H9 (cell line): ENCODE data around the gene MGLL. TPM values are rescaled to one million over a fixed set of nuclear protein-coding genes. Genes with fewer than 3 reads are reported as not detected.

Source experiments
- DNase-seq: peaks from one replicate; pipeline ENCODE4 v3.0.0-alpha.2; 2017
- H2AFZ ChIP-seq: one replicate; pipeline ENCODE4 v1.6.1; 2013; ENCODE audit warnings: mild to moderate bottlenecking, low read length, control low read depth, moderate library complexity
- H2AK5ac ChIP-seq: 2 replicates; pipeline ENCODE4 v1.6.1; 2013; ENCODE audit warnings: low read length, control low read depth, mixed read lengths; ENCODE audit not compliant: insufficient read length
- H2BK120ac ChIP-seq: one replicate; pipeline ENCODE4 v1.6.1; 2013; ENCODE audit warnings: low read depth, mild to moderate bottlenecking, low read length, control low read depth, inconsistent platforms; ENCODE audit not compliant: poor library complexity, severe bottlenecking
- H2BK12ac ChIP-seq: 2 replicates; pipeline ENCODE4 v1.6.1; 2013; ENCODE audit warnings: low read length, control low read depth, mixed read lengths, low read depth; ENCODE audit not compliant: insufficient read length
- H2BK15ac ChIP-seq: 2 replicates; pipeline ENCODE4 v1.6.1; 2013; ENCODE audit warnings: low read depth, low read length, control low read depth
- H2BK20ac ChIP-seq: one replicate; pipeline ENCODE4 v1.6.1; 2013; ENCODE audit warnings: low read depth, mild to moderate bottlenecking, low read length, control low read depth, inconsistent platforms; ENCODE audit not compliant: poor library complexity, severe bottlenecking
- H2BK5ac ChIP-seq: 2 replicates; pipeline ENCODE4 v1.6.1; 2013; ENCODE audit warnings: low read length, control low read depth, mixed read lengths; ENCODE audit not compliant: insufficient read length
- H3K14ac ChIP-seq: 2 replicates; pipeline ENCODE4 v1.6.1; 2013; ENCODE audit warnings: low read length, control low read depth; ENCODE audit not compliant: insufficient read depth
- H3K18ac ChIP-seq: 2 replicates; pipeline ENCODE4 v1.6.1; 2013; ENCODE audit warnings: low read depth, mild to moderate bottlenecking, mixed read lengths, low read length, control low read depth; ENCODE audit not compliant: insufficient read length
- H3K23ac ChIP-seq: 2 replicates; pipeline ENCODE4 v1.6.1; 2013; ENCODE audit warnings: low read length, control low read depth, mixed read lengths, low read depth; ENCODE audit not compliant: insufficient read length
- H3K23me2 ChIP-seq: 2 replicates; pipeline ENCODE4 v1.6.1; 2013; ENCODE audit warnings: low read depth, mild to moderate bottlenecking, mixed read lengths, low read length, control low read depth; ENCODE audit not compliant: insufficient read length, poor library complexity, severe bottlenecking
- H3K27ac ChIP-seq: 2 replicates; pipeline ENCODE4 v1.5.1; 2013; ENCODE audit warnings: low read length, control low read depth, mixed read lengths, low read depth; ENCODE audit not compliant: insufficient read length
- H3K27me3 ChIP-seq: 2 replicates; pipeline ENCODE4 v1.6.1; 2013; ENCODE audit warnings: low read length, control low read depth, inconsistent platforms; ENCODE audit not compliant: insufficient read depth
- H3K4ac ChIP-seq: 2 replicates; pipeline ENCODE4 v1.6.1; 2013; ENCODE audit warnings: low read depth, mild to moderate bottlenecking, control low read depth, inconsistent platforms, low read length, moderate library complexity
- H3K4me1 ChIP-seq: 2 replicates; pipeline ENCODE4 v1.6.1; 2013; ENCODE audit warnings: low read length, control low read depth, inconsistent platforms; ENCODE audit not compliant: insufficient read depth
- H3K4me2 ChIP-seq: 2 replicates; pipeline ENCODE4 v1.6.1; 2013; ENCODE audit warnings: low read length, control low read depth, mixed read lengths; ENCODE audit not compliant: insufficient read length, insufficient read depth
- H3K56ac ChIP-seq: 2 replicates; pipeline ENCODE4 v1.6.1; 2013; ENCODE audit warnings: low read depth, mild to moderate bottlenecking, mixed read lengths, low read length, control low read depth; ENCODE audit not compliant: insufficient read length
- H3K79me1 ChIP-seq: 2 replicates; pipeline ENCODE4 v1.6.1; 2013; ENCODE audit warnings: low read depth, mild to moderate bottlenecking, moderate library complexity, low read length, control low read depth, inconsistent platforms; ENCODE audit not compliant: insufficient read depth, poor library complexity, severe bottlenecking
- H3K79me2 ChIP-seq: 2 replicates; pipeline ENCODE4 v1.6.1; 2013; ENCODE audit warnings: low read length, control low read depth, inconsistent platforms; ENCODE audit not compliant: insufficient read depth
- H3K9ac ChIP-seq: 2 replicates; pipeline ENCODE4 v1.6.1; 2013; ENCODE audit warnings: low read length, control low read depth, mixed read lengths; ENCODE audit not compliant: insufficient read length; ENCODE audit errors: extremely low read depth
- H3K9me3 ChIP-seq: one replicate; pipeline ENCODE4 v1.6.1; 2013; ENCODE audit warnings: low read depth, low read length, inconsistent platforms; ENCODE audit not compliant: control insufficient read depth
- H3T11ph ChIP-seq: one replicate; pipeline ENCODE4 v1.6.1; 2013; ENCODE audit warnings: mild to moderate bottlenecking, low read length, control low read depth, inconsistent platforms
- H4K20me1 ChIP-seq: one replicate; pipeline ENCODE4 v1.6.1; 2013; ENCODE audit not compliant: control insufficient read depth, insufficient read length, insufficient read depth
- H4K5ac ChIP-seq: 2 replicates; pipeline ENCODE4 v1.6.1; 2013; ENCODE audit warnings: low read depth, mild to moderate bottlenecking, mixed read lengths, low read length, control low read depth; ENCODE audit not compliant: insufficient read length
- H4K8ac ChIP-seq: replicated peaks from 2 replicates; pipeline ENCODE4 v1.6.1; 2013; ENCODE audit warnings: low read length, control low read depth, mixed read lengths, low read depth; ENCODE audit not compliant: insufficient read length
- H4K91ac ChIP-seq: 2 replicates; pipeline ENCODE4 v1.6.1; 2013; ENCODE audit warnings: low read depth, mild to moderate bottlenecking, moderate library complexity, mixed read lengths, low read length, control low read depth; ENCODE audit not compliant: insufficient read length
- H3K27ac Mint-ChIP-seq, 3 experiments: 2 replicates in 2 of 3; 3 replicates in 1 of 3; pipeline ENCODE4 v1.8.0; 2020 to 2021; ENCODE audit warnings: mixed read lengths in 3 of 3, mild to moderate bottlenecking in 1 of 3, moderate library complexity in 1 of 3
- H3K27me3 Mint-ChIP-seq: 2 replicates; pipeline ENCODE4 v1.8.0; 2021; ENCODE audit warnings: low read depth, mild to moderate bottlenecking, moderate library complexity, mixed read lengths
- H3K36me3 Mint-ChIP-seq, 3 experiments: 2 replicates in 2 of 3; 3 replicates in 1 of 3; pipeline ENCODE4 v1.8.0; 2020 to 2021; ENCODE audit warnings: low read depth in 3 of 3, mixed read lengths in 3 of 3; ENCODE audit not compliant: insufficient read depth in 1 of 3
- H3K4me1 Mint-ChIP-seq, 2 experiments: 2 replicates each; pipeline ENCODE4 v1.8.0; 2020; ENCODE audit warnings: mixed read lengths in 2 of 2
- H3K4me3 Mint-ChIP-seq, 2 experiments: 2 replicates in 1 of 2; 3 replicates in 1 of 2; pipeline ENCODE4 v1.8.0; 2020 to 2021; ENCODE audit warnings: mild to moderate bottlenecking in 2 of 2, mixed read lengths in 2 of 2, moderate library complexity in 1 of 2
- H3K9me3 Mint-ChIP-seq, 2 experiments: 2 replicates in 1 of 2; 3 replicates in 1 of 2; pipeline ENCODE4 v1.8.0; 2020; ENCODE audit warnings: mild to moderate bottlenecking in 2 of 2, mixed read lengths in 2 of 2, moderate library complexity in 1 of 2
- WGBS: extraction: QIAGEN DNeasy Blood & Tissue Kit; methylation state at CpG from one replicate; pipeline ENCODE4 v1.1.7; 2013; ENCODE audit warnings: missing lambda C conversion rate, low lambda C conversion rate, mixed read lengths; ENCODE audit not compliant: insufficient read length; ENCODE audit errors: extremely low coverage; 5-methylcytosine and 5-hydroxymethylcytosine counted together
- total RNA-seq: library from RNA; stranded (reverse); gene quantifications from 2 replicates; pipeline ENCODE4 v1.2.1, GENCODE V29; 2021
- TF ChIP-seq, protein P1 (sequence below): fragments of 200-600 bp; sonication (generic); conservative IDR thresholded peaks from 3 replicates; pipeline ENCODE4 v1.8.0; 2021; ENCODE audit warnings: antibody characterized with exemption, mild to moderate bottlenecking

Gene MGLL
- total RNA-seq, 1 experiment from 2014 or later = 0.11 TPM

GRCh38 chr3:127870156-127870555 is 47.8 kb upstream of the MGLL start:
- Histone ChIP-seq H3K79me2 (no peaks in the 10 kb centered on the region), H2BK20ac (no peak overlapping the region), H3K4me2 (no peak overlapping the region), H2BK15ac (no peak overlapping the region), H2AFZ (no peak overlapping the region), H4K8ac (no peak overlapping the region), H3K27ac (no peak overlapping the region), H2BK120ac (no peak overlapping the region), H3K4me1 (no peaks in the 10 kb centered on the region), H2AK5ac (no peak overlapping the region), H3K23me2 (no peaks in the 10 kb centered on the region), H4K5ac (no peak overlapping the region), H3K27me3 (no peaks in the 10 kb centered on the region), H3K14ac (no peak overlapping the region), H2BK12ac (no peak overlapping the region), H3K9ac (no peak overlapping the region), H4K20me1 (no peaks in the 10 kb centered on the region), H3K79me1 (no peaks in the 10 kb centered on the region), H3K23ac (no peak overlapping the region), H2BK5ac (no peak overlapping the region), H3K9me3 (no peaks in the 10 kb centered on the region), H3K4ac (no peak overlapping the region), H3K56ac (no peak overlapping the region), H3K18ac (no peak overlapping the region), H3T11ph (no peak overlapping the region), H4K91ac (no peak overlapping the region)
- Mint-ChIP-seq H3K4me1 (no peaks in the 10 kb centered on the region; a peak in 1 of 4 replicates), H3K4me3 (no peak overlapping the region), H3K9me3 (no peaks in the 10 kb centered on the region; a peak in 1 of 5 replicates), H3K27ac (no peak overlapping the region), H3K36me3 (no peaks in the 10 kb centered on the region), H3K27me3 (peaks cover 1% of the 10 kb centered on the region)
- DNase-seq = no peak
- TF ChIP-seq, protein P1, sequence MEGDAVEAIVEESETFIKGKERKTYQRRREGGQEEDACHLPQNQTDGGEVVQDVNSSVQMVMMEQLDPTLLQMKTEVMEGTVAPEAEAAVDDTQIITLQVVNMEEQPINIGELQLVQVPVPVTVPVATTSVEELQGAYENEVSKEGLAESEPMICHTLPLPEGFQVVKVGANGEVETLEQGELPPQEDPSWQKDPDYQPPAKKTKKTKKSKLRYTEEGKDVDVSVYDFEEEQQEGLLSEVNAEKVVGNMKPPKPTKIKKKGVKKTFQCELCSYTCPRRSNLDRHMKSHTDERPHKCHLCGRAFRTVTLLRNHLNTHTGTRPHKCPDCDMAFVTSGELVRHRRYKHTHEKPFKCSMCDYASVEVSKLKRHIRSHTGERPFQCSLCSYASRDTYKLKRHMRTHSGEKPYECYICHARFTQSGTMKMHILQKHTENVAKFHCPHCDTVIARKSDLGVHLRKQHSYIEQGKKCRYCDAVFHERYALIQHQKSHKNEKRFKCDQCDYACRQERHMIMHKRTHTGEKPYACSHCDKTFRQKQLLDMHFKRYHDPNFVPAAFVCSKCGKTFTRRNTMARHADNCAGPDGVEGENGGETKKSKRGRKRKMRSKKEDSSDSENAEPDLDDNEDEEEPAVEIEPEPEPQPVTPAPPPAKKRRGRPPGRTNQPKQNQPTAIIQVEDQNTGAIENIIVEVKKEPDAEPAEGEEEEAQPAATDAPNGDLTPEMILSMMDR = no peak
- no CpG with 5 or more reads among the region's 4 CpGs for WGBS
